MM.1S (cell line): ENCODE results near the gene ANKHD1.

ENCODE experiments used
- CTCF ChIP-seq: fragments of 300-600 bp; sonication (generic); IDR thresholded peaks from 2 replicates; pipeline ENCODE4 v1.5.1; 2016; ENCODE audit warnings: antibody characterized with exemption, low read length, mixed read lengths
- EZH2 ChIP-seq: fragments of 300-600 bp; sonication (generic); optimal IDR thresholded peaks from 2 replicates; pipeline ENCODE3; 2017; ENCODE audit warnings: low read depth, mild to moderate bottlenecking, antibody characterized with exemption, low read length, mixed read lengths
- EZH2phosphoT487 ChIP-seq: fragments of 300-600 bp; sonication (generic); IDR thresholded peaks from 2 replicates; pipeline ENCODE4 v1.6.1; 2018; ENCODE audit warnings: antibody characterized with exemption, low read length

- TF ChIP-seq CTCF (no peak), EZH2phosphoT487 (no peak), EZH2 (no peak)
These were observed 34.2 kb upstream of the ANKHD1 start for GRCh38 chr5:140367256-140368013.
